Mesodermal cell (in vitro differentiated cells): ENCODE measurements around the gene NCK1.
"Not testable (repeated sequence)": the region's sequence is repeated elsewhere in the genome, so short reads cannot be mapped to it uniquely, and the experiment has no call there.

Source experiments
- H3K27ac ChIP-seq: 2 replicates; pipeline ENCODE4 v1.7.0; 2013; ENCODE audit warnings: mild to moderate bottlenecking, low read depth, low read length, moderate library complexity; ENCODE audit not compliant: severe bottlenecking
- H3K36me3 ChIP-seq: 2 replicates; pipeline ENCODE4 v1.7.1; 2013; ENCODE audit warnings: mild to moderate bottlenecking, low read length, moderate library complexity; ENCODE audit not compliant: control insufficient read depth, insufficient read depth
- H3K4me1 ChIP-seq: one replicate; pipeline ENCODE4 v1.7.1; 2013; ENCODE audit warnings: mild to moderate bottlenecking, low read length; ENCODE audit not compliant: insufficient read depth, control insufficient read depth, poor library complexity, severe bottlenecking
- H3K4me3 ChIP-seq: 2 replicates; pipeline ENCODE4 v1.7.0; 2013; ENCODE audit warnings: low read length, control low read depth, mild to moderate bottlenecking; ENCODE audit not compliant: insufficient read depth, poor library complexity, severe bottlenecking; ENCODE audit errors: extremely low read depth
- H3K9me3 ChIP-seq: 2 replicates; pipeline ENCODE4 v1.7.1; 2013; ENCODE audit warnings: mild to moderate bottlenecking, low read length, moderate library complexity; ENCODE audit not compliant: control insufficient read depth
- WGBS, 2 experiments: methylation state at CpG; one replicate each; pipeline ENCODE4 v1.1.5; 2013; ENCODE audit warnings: missing lambda C conversion rate in 2 of 2; ENCODE audit not compliant: insufficient coverage in 2 of 2; 5-methylcytosine and 5-hydroxymethylcytosine counted together

Gene NCK1

DNA sequence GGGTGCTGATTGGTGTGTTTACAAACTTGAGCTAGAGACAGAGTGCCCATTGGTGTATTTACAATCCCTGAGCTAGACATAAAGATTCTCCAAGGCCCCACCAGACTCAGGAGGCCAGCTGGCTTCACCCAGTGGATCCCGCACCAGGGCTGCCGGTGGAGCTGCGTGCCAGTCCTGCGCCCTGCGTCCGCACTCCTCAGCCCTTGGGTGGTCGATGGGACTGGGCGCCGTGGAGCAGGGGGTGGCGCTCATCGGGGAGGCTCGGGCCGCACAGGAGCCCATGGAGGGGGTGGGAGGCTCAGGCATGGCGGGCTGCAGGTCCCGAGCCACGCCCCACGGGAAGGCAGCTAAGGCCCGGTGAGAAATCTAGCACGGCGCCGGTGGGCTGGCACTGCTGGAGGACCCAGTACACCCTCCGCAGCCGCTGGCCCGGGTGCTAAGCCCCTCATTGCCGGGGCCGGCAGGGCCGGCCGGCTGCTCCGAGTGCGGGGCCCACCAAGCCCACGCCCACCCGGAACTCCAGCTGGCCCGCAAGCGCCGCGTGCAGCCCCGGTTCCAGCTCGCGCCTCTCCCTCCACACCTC is 125.5 kb downstream of the NCK1 start:
- 97 to 98% methylated on average over 8 to 28 of the region's 39 CpGs for WGBS, 2 experiments

DNA sequence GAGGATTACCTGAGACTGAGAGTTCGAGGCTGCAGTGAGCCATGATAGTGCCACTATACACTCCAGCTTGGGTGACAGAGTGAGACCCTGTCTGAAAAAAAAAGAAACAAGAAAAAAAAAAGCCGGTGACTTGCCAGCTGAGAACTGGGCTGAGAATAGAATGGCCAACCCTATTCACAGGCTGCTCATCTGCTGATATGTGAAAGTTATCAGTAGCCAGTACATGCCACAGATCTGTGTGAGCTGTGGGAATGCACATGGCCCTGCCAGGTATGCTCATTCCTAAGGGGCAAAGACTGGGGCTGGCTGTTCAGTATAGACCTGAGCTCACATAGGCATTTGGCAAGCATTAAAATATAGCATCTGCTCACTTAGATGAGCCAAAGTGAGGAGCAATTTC is 126.6 kb downstream of the NCK1 start:
- Histone ChIP-seq H3K9me3 (peaks cover 10% of the 10 kb centered on the region), H3K36me3 (peaks cover 23% of the 10 kb centered on the region), H3K27ac (no peak overlapping the region), H3K4me1 (peaks cover 7% of the 10 kb centered on the region), H3K4me3 (no peak overlapping the region)
- WGBS, 2 experiments: 89 to 96% methylated on average over 2 of the region's 2 CpGs

More for the DNA sequence above, 125.5 kb downstream of the NCK1 start:
- not testable (repeated sequence) for H3K9me3 ChIP-seq, H3K4me1 ChIP-seq, H3K4me3 ChIP-seq, H3K27ac ChIP-seq
- peaks cover 25% of the 10 kb centered on the region for H3K36me3 ChIP-seq

DNA sequence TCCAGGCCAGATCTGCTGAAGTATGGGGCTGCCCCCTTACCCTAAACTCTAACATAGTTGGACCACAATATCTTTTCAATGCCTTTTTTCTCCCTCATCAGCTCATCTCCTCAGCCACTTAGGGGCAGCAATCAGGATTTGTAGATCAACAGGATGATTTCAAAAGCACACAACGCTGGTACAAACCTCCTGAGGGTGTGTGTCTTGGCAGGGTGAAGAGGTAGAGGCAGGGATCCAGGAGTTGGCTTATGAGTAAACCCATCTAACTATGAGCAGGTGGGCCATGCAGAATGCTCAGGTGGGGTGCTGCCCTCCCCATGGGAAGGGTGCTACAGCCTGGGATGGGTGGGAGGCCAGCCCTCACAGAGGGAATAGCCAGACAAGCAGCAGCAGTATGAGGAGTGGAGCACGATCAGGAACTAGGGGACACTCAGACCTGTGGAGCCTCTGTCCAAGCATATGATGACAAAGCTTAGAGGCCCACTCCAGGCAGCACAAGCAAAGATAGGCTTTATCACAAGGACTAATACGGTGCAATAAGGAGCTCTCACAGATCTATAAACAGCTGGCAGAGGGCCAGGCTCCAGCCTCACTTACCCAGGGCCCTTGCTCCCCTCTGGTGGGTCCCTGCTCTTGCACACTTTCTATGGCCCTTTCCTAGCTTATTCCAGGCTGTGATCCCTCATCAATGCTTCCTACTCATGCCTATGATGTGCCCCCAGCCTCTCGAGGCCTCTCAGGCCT is 127.9 kb downstream of the NCK1 start:
- peaks cover 10% of the 10 kb centered on the region for H3K9me3 ChIP-seq
- H3K36me3 ChIP-seq: peaks cover 20% of the 10 kb centered on the region
- whole genome bisulfite sequencing, 2 experiments: 90 to 98% methylated on average over 4 of the region's 4 CpGs
- no peak overlapping the region for H3K4me3 ChIP-seq
- H3K4me1 ChIP-seq: no peaks in the 10 kb centered on the region
- no peak overlapping the region for H3K27ac ChIP-seq

DNA sequence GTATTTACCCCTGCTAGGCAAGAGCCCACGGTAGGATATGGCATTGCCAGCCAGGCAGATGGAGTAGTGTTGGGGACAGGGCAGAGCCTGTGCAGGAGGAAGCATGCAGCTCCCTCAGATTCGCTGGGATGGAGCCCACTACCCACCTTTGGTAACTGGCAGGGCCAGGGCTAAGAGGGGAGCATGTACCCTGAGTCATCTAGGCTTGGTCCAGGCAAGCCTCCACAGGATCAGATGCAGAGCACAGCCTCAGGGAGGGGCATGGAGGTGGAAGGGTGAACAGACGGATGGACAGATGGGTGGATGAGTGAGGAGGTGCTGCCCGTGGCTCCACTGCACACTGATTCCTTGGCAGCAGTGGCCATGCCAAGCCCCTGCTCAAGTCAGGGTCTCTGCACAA is 128.8 kb downstream of the NCK1 start:
- 90 to 94% methylated on average over 3 to 4 of the region's 4 CpGs for WGBS, 2 experiments
- Histone ChIP-seq H3K27ac (no peak overlapping the region), H3K4me1 (no peaks in the 10 kb centered on the region), H3K9me3 (peaks cover 10% of the 10 kb centered on the region), H3K4me3 (no peak overlapping the region), H3K36me3 (peaks cover 20% of the 10 kb centered on the region)

DNA sequence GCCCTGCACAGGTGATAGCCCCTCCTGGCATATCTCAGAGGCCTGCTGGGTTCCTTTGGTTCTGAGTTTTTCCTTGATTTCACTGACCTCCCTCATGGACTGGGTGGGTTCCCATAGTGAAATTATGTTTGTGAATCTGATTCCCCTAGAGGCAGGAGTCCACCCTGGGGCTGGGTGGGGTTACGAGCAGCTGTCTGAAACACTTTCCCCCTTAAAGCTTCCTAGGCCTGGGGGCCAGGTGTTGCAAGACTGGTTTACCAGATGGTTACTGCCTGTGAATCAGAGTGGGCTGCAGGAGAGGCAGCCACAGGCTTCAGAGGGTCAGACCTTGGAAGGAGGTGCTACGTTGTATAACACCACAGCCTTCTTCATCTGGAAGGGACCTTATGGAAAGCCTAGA is 130.1 kb downstream of the NCK1 start:
- H3K36me3 ChIP-seq: peaks cover 17% of the 10 kb centered on the region
- H3K4me3 ChIP-seq: no peak overlapping the region
- no peak overlapping the region for H3K27ac ChIP-seq
- WGBS, 2 experiments: 89% methylated on average over 1 of the region's 2 CpGs; no CpG with 5 or more reads in 1 of the 2 experiments
- peaks cover 6% of the 10 kb centered on the region for H3K9me3 ChIP-seq
- no peaks in the 10 kb centered on the region for H3K4me1 ChIP-seq

DNA sequence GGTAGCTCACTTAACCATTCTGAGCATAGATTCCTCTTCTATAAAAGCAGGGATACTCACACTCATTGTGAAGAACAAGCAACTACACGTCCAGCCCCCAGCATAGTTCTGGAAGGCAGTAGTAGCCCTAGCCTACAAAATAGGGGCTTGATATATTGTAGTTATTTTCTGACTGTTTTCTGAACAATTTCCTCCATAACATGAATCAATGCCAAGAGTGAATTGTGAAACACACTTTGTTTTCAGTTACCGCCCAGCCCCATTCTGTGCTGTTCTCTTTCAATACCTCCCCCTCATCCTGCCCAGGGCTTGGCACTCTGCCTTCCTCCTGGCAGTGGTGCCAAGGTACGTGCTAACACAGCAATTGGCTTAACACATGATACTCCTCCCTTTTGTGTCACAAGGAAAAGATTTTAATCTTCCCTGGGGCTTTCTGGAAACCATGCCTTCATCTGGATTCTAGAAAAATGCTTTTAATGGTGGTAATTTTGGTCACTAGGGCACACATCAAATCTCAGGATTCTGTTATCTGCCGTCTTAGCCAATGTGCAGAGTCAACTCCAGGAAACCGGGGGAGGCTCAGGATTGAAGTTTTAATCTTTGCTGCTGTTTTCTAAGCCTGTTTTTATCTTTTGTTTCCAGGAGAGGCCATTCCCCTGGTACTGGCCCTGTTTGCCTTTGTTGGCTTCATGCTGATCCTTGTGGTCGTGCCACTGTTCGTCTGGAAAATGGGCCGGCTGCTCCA is 132.9 kb downstream of the NCK1 start:
- peaks cover 3% of the 10 kb centered on the region for H3K36me3 ChIP-seq
- H3K9me3 ChIP-seq: no peaks in the 10 kb centered on the region
- no peak overlapping the region for H3K27ac ChIP-seq
- H3K4me1 ChIP-seq: no peaks in the 10 kb centered on the region
- H3K4me3 ChIP-seq: no peak overlapping the region
- 84 to 88% methylated on average over 4 to 5 of the region's 8 CpGs for WGBS, 2 experiments

DNA sequence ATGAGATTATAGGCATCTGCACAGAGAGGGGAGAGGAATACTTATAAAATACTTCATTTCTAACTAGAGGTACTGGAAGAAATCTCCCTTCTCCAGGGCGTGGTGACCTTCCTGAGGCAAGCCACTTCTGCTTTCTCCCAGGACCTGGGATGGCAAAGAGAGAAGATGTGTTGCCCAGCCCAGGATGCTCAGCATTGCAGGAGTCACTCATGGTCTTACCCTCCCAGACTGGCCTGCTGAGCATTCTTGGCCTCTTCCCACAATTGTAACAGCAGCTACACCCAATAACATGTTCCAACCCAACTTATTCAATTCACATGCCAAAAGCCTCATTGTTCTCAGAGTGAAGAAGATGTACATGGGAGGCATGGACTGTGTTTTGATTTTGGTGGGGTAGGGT is 133.6 kb downstream of the NCK1 start:
- 86 to 100% methylated on average over 1 of the region's 1 CpG for WGBS, 2 experiments

More for the DNA sequence above, 133.6 kb downstream of the NCK1 start:
- H3K36me3 ChIP-seq: peaks cover 3% of the 10 kb centered on the region
- H3K4me1 ChIP-seq: no peaks in the 10 kb centered on the region
- H3K4me3 ChIP-seq: no peak overlapping the region
- no peaks in the 10 kb centered on the region for H3K9me3 ChIP-seq
- H3K27ac ChIP-seq: no peak overlapping the region
